Upper lobe of right lung (tissue), 1 donor: Measurements from ENCODE around the gene ZNF184. TPM values are rescaled to one million over a fixed set of nuclear protein-coding genes. Genes with fewer than 3 reads are reported as not detected.
"Not testable (repeated sequence)": the region's sequence is repeated elsewhere in the genome, so short reads cannot be mapped to it uniquely, and the experiment has no call there.

ENCODE experiments used
- ATAC-seq: fragments of 200-7000 bp; cut with Tn5 transposase; one replicate; pipeline ENCODE4 v1.9.1; 2020; ENCODE audit warnings: mild to moderate bottlenecking, moderate library complexity
- DNase-seq: peaks from one replicate; pipeline ENCODE4 v3.0.0-alpha.2; 2020
- H3K27ac ChIP-seq: fragments of 200-600 bp; one replicate; pipeline ENCODE4 v1.8.0; 2022
- H3K27me3 ChIP-seq: fragments of 200-600 bp; one replicate; pipeline ENCODE4 v1.8.0; 2022; ENCODE audit warnings: mild to moderate bottlenecking
- H3K36me3 ChIP-seq: fragments of 200-600 bp; one replicate; pipeline ENCODE4 v1.8.0; 2022
- H3K4me1 ChIP-seq: fragments of 200-600 bp; one replicate; pipeline ENCODE4 v1.8.0; 2022
- H3K4me3 ChIP-seq: fragments of 200-600 bp; one replicate; pipeline ENCODE4 v1.8.0; 2022; ENCODE audit warnings: mild to moderate bottlenecking
- H3K9me3 ChIP-seq: fragments of 200-600 bp; one replicate; pipeline ENCODE4 v1.8.0; 2022
- CTCF ChIP-seq: fragments of 200-600 bp; IDR thresholded peaks from one replicate; pipeline ENCODE4 v1.8.0; 2022; ENCODE audit warnings: antibody characterized with exemption
- intact Hi-C: fragments of 100-400 bp; cut with DNase I; formaldehyde crosslinking; loops from one replicate; pipeline ENCODE4 v1.11.0; 2022
- total RNA-seq: library from RNA; stranded (reverse); fragmentation: NEBNext Ultra II Directional; extraction: Animal tissue kit (Norgen Biotek cat#: 25700); gene quantifications from one replicate; pipeline ENCODE4 v1.2.1, GENCODE V29; 2021
- donor health status: DM: no; HTN: yes; CAD: no; lungs with severe emphysema.

The ZNF184 gene
- total RNA-seq, 1 donor from 2014 or later: 6.8 TPM

DNA sequence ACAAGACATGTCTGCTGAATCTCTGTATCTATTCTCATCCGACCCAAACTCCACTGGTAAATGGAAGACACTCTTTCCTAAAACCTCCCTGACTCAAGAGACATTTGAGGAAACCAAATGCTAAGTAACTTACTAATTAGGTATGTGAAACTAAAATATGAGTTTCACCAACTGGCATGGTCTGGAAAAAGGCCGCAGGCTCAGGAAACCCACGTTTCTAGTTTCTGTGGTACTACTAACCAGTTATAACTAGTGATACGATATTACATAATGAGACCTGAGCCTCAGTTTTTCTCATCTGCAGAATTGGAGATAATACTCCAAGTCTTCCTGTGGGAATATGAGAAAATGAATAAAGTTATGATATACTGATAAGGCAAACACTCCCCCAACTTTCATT lies 44.4 kb downstream of the ZNF184 start:
- intact Hi-C loops: no loop called here
- ATAC-seq (no peak), DNase-seq (no peak)
- no peaks in the 10 kb centered on the region for H3K9me3 ChIP-seq
- no peaks in the 10 kb centered on the region for H3K36me3 ChIP-seq
- no peak overlapping the region for H3K4me3 ChIP-seq
- no peak overlapping the region for H3K27ac ChIP-seq
- H3K27me3 ChIP-seq: no peaks in the 10 kb centered on the region
- H3K4me1 ChIP-seq: no peaks in the 10 kb centered on the region
- TF ChIP-seq CTCF: no peak

DNA sequence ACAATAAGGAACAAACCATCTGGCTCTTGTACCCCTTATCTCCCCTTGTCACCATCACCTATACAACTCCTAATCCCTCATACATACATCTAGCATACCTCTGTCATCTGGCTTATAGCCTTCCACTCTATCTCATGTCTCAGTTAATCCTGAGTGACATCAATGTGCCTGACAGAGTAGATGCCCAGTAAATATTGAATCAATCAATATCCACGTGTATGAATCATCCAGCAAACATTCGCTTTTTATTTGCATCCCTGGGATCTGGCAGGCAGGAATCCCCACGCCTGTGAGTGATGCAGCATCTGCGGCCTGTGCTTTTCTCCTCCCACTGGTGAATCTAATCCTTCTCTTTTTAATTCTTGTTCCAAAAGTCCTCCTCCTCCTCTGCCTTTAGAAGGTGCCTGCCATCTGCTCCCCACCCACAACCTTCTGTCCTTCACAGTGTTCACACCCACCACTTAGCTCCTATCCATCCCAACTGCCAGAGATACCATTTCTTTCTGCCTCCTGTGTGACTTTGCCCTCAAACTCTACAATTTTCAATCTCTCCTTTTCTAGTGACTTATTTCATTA lies 46.8 kb downstream of the ZNF184 start:
- ATAC-seq (no peak), DNase-seq (no peak)
- Histone ChIP-seq H3K36me3 (no peaks in the 10 kb centered on the region), H3K4me1 (no peaks in the 10 kb centered on the region), H3K27ac (no peak overlapping the region), H3K4me3 (no peak overlapping the region), H3K27me3 (no peaks in the 10 kb centered on the region), H3K9me3 (no peaks in the 10 kb centered on the region)
- TF ChIP-seq CTCF: no peak
- intact Hi-C loops: no loop called here

DNA sequence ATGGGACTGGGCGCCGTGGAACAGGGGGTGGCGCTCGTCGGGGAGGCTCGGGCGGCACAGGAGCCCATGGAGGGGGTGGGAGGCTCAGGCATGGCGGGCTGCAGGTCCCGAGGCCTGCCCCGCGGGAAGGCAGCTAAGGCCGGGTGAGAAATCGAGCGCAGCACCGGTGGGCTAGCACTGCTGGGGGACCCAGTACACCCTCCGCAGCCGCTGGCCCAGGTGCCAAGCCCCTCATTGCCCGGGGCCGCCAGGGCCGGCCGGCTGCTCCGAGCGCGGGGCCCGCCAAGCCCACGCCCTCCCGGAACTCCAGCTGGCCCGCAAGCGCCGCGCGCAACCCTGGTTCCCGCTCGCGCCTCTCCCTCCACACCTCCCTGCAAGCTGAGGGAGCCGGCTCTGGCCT lies 48.1 kb downstream of the ZNF184 start:
- H3K4me3 ChIP-seq, H3K27ac ChIP-seq, H3K27me3 ChIP-seq, H3K4me1 ChIP-seq, DNase-seq, intact Hi-C loops, ATAC-seq, H3K36me3 ChIP-seq, H3K9me3 ChIP-seq: not testable (repeated sequence)

DNA sequence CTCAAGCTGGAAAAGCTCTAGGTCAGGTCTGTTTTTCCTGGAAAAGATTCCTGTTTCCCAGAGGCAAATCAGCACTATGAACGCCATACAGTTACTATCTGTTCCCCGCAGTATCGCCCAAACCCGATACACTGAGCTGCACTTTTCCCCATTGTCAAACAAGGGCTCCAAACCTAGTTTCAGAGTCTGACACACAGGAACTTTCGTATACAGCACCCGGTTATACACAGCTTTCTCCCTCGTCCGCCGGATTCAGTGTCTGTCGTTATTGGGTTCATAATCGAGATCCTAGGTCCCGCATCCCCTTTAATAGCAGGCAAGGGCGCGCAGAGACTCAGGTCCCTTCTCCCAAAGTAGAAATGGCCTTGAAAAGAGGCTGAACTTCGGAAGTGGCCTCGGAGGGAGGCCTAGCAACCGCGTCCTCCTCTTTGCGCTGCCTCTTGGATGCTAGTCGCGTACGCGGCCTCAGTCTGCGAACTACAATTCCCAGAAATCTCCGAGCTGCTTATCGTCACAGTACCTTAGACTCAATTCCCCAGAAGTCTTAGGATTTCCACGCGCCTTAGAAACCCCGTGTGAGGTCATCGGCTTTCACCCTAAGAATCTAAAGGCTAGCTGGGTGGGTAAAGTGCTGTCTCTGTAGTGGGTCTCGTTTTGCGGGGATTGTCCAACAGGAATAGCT lies 50.1 kb downstream of the ZNF184 start:
- Histone ChIP-seq H3K4me1 (no peaks in the 10 kb centered on the region), H3K9me3 (no peaks in the 10 kb centered on the region), H3K4me3 (no peak overlapping the region), H3K27ac (no peak overlapping the region), H3K27me3 (no peaks in the 10 kb centered on the region), H3K36me3 (no peaks in the 10 kb centered on the region)
- no peak for DNase-seq
- TF ChIP-seq CTCF: no peak
- ATAC-seq: no peak
- intact Hi-C loops: no loop called here

- no peak overlapping the region for H3K4me3 ChIP-seq
- no peak overlapping the region for H3K27ac ChIP-seq
- DNase-seq (no peak), ATAC-seq (no peak)
- H3K36me3 ChIP-seq: no peaks in the 10 kb centered on the region
- TF ChIP-seq CTCF: no peak
- no peaks in the 10 kb centered on the region for H3K27me3 ChIP-seq
- H3K9me3 ChIP-seq: no peaks in the 10 kb centered on the region
- intact Hi-C loops: no loop called here
- H3K4me1 ChIP-seq: no peaks in the 10 kb centered on the region
Observed at GRCh38 chr6:27419363-27419762, 53.5 kb downstream of the ZNF184 start.

DNA sequence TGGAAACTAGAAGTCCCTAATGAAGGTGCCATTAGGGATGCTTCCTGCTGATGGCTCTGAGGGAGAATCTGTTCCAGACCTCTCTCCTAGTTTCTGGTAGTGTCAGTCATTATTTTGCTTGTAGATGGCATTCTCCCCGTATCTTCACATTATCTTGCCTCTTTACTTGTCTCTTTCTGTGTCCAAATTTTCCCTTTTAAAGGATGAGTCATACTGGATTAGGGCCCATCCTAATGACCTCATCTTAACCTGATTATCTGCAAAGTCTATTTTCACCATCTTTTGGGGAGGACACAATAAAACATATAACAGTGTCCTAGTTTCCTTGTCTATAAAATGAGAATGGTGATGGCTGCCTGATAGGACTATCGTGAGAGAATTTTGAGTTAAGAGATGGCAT lies 57.0 kb downstream of the ZNF184 start:
- ATAC-seq (no peak), DNase-seq (no peak)
- H3K27ac ChIP-seq: no peak overlapping the region
- no peak overlapping the region for H3K4me3 ChIP-seq
- TF ChIP-seq CTCF: no peak
- no peaks in the 10 kb centered on the region for H3K9me3 ChIP-seq
- H3K36me3 ChIP-seq: no peaks in the 10 kb centered on the region
- intact Hi-C loops: no loop called here
- no peaks in the 10 kb centered on the region for H3K4me1 ChIP-seq
- H3K27me3 ChIP-seq: no peaks in the 10 kb centered on the region
